ENCODE measurements around the gene OSBPL9. TPM values are rescaled to one million over a fixed set of nuclear protein-coding genes. Genes with fewer than 3 reads are reported as not detected.
A peak's percentile ranks its signal among the peaks of the same experiment; 100 is the strongest.

The OSBPL9 gene
- total and polyA plus RNA-seq, 4 donors: 42.8 to 121 (median 78.8) TPM

GRCh38 chr1:51636191-51636590 lies 19.3 kb downstream of the OSBPL9 start:
- Histone ChIP-seq H3K4me1 (ENCODE audit: control insufficient read depth in 1 of 2, insufficient read depth in 2 of 2, low read length in 2 of 2) (peaks cover 2 to 20% of the 10 kb centered on the region in 2 donors), H3K4me3 (ENCODE audit: low read length in 2 of 2) (no peak overlapping the region), H3K36me3 (ENCODE audit: control insufficient read depth in 1 of 2, insufficient read depth in 2 of 2, low read length in 1 of 2) (no peaks in the 10 kb centered on the region), H3K9me3 (ENCODE audit: control insufficient read depth, low read length) (no peaks in the 10 kb centered on the region), H3K27me3 (ENCODE audit: control insufficient read depth in 1 of 2, insufficient read depth in 2 of 2, low read length in 1 of 2) (no peaks in the 10 kb centered on the region), H3K27ac (ENCODE audit: low read depth in 1 of 2, low read length in 2 of 2) (peak overlapping the region; percentile 57 to 74)
- no peak for DNase-seq
- ATAC-seq (ENCODE audit: low FRiP score): no peak
- intact Hi-C loops (cut with DNase I): no loop called here
- 84 to 92% methylated on average over 2 of the region's 2 CpGs for WGBS, 2 donors

- Histone ChIP-seq H3K36me3 (ENCODE audit: control insufficient read depth in 1 of 2, insufficient read depth in 2 of 2, low read length in 1 of 2) (no peaks in the 10 kb centered on the region), H3K4me1 (ENCODE audit: control insufficient read depth in 1 of 2, insufficient read depth in 2 of 2, low read length in 2 of 2) (peaks cover 2 to 20% of the 10 kb centered on the region in 2 donors), H3K4me3 (ENCODE audit: low read length in 2 of 2) (no peak overlapping the region), H3K9me3 (ENCODE audit: control insufficient read depth, low read length) (no peaks in the 10 kb centered on the region), H3K27me3 (ENCODE audit: control insufficient read depth in 1 of 2, insufficient read depth in 2 of 2, low read length in 1 of 2) (no peaks in the 10 kb centered on the region), H3K27ac (ENCODE audit: low read depth in 1 of 2, low read length in 2 of 2) (peak overlapping the region; percentile 57 to 88)
- peak; percentile 71 for ATAC-seq (ENCODE audit: low FRiP score)
- DNase-seq: peak; percentile 75 to 78
- WGBS, 2 donors: 27 to 28% methylated on average over 6 of the region's 6 CpGs
- intact Hi-C loops (cut with DNase I): no loop called here
Measured at GRCh38 chr1:51636764-51637522, 20.1 kb downstream of the OSBPL9 start.

- intact Hi-C loops (cut with DNase I): no loop called here
- H3K27ac ChIP-seq (ENCODE audit: low read depth in 1 of 2, low read length in 2 of 2): peak overlapping the region in 1 of 2 donors; percentile 12
Measured at GRCh38 chr1:51638350-51638749, 21.5 kb downstream of the OSBPL9 start.

GRCh38 chr1:51639694-51640093 lies 22.8 kb downstream of the OSBPL9 start:
- ATAC-seq (ENCODE audit: low FRiP score) (no peak), DNase-seq (no peak)
- intact Hi-C loops (cut with DNase I): no loop called here
- Histone ChIP-seq H3K27ac (ENCODE audit: low read depth in 1 of 2, low read length in 2 of 2) (no peak overlapping the region), H3K9me3 (ENCODE audit: control insufficient read depth, low read length) (no peaks in the 10 kb centered on the region), H3K36me3 (ENCODE audit: control insufficient read depth in 1 of 2, insufficient read depth in 2 of 2, low read length in 1 of 2) (no peaks in the 10 kb centered on the region), H3K4me3 (ENCODE audit: low read length in 2 of 2) (no peak overlapping the region), H3K4me1 (ENCODE audit: control insufficient read depth in 1 of 2, insufficient read depth in 2 of 2, low read length in 2 of 2) (peaks cover 9 to 17% of the 10 kb centered on the region in 2 donors), H3K27me3 (ENCODE audit: control insufficient read depth in 1 of 2, insufficient read depth in 2 of 2, low read length in 1 of 2) (no peaks in the 10 kb centered on the region)
- WGBS, 2 donors: 86 to 98% methylated on average over 3 of the region's 3 CpGs

More at GRCh38 chr1:51638350-51638749, 21.5 kb downstream of the OSBPL9 start:
- no peak overlapping the region for H3K4me3 ChIP-seq (ENCODE audit: low read length in 2 of 2)
- no peaks in the 10 kb centered on the region for H3K36me3 ChIP-seq (ENCODE audit: control insufficient read depth in 1 of 2, insufficient read depth in 2 of 2, low read length in 1 of 2)
- WGBS, 2 donors: 94 to 97% methylated on average over 3 of the region's 3 CpGs
- H3K9me3 ChIP-seq (ENCODE audit: control insufficient read depth, low read length): no peaks in the 10 kb centered on the region
- no peaks in the 10 kb centered on the region for H3K27me3 ChIP-seq (ENCODE audit: control insufficient read depth in 1 of 2, insufficient read depth in 2 of 2, low read length in 1 of 2)
- ATAC-seq (ENCODE audit: low FRiP score) (no peak), DNase-seq (no peak)
- peaks cover 6 to 20% of the 10 kb centered on the region in 2 donors for H3K4me1 ChIP-seq (ENCODE audit: control insufficient read depth in 1 of 2, insufficient read depth in 2 of 2, low read length in 2 of 2)

- ATAC-seq (ENCODE audit: low FRiP score) (no peak), DNase-seq (no peak)
- no peak overlapping the region for H3K27ac ChIP-seq (ENCODE audit: low read depth in 1 of 2, low read length in 2 of 2)
- H3K9me3 ChIP-seq (ENCODE audit: control insufficient read depth, low read length): no peaks in the 10 kb centered on the region
- H3K27me3 ChIP-seq (ENCODE audit: control insufficient read depth in 1 of 2, insufficient read depth in 2 of 2, low read length in 1 of 2): no peaks in the 10 kb centered on the region
- no peaks in the 10 kb centered on the region for H3K36me3 ChIP-seq (ENCODE audit: control insufficient read depth in 1 of 2, insufficient read depth in 2 of 2, low read length in 1 of 2)
- H3K4me3 ChIP-seq (ENCODE audit: low read length in 2 of 2): no peak overlapping the region
- peaks cover 9 to 13% of the 10 kb centered on the region in 2 donors for H3K4me1 ChIP-seq (ENCODE audit: control insufficient read depth in 1 of 2, insufficient read depth in 2 of 2, low read length in 2 of 2)
- 90 to 91% methylated on average over 2 of the region's 2 CpGs for WGBS, 2 donors
- intact Hi-C loops (cut with DNase I): no loop called here
Measured at GRCh38 chr1:51641096-51641495, 24.2 kb downstream of the OSBPL9 start.

- H3K27me3 ChIP-seq (ENCODE audit: control insufficient read depth in 1 of 2, insufficient read depth in 2 of 2, low read length in 1 of 2): no peaks in the 10 kb centered on the region
- H3K36me3 ChIP-seq (ENCODE audit: control insufficient read depth in 1 of 2, insufficient read depth in 2 of 2, low read length in 1 of 2): no peaks in the 10 kb centered on the region
- peak overlapping the region; percentile 69 to 82 for H3K27ac ChIP-seq (ENCODE audit: low read depth in 1 of 2, low read length in 2 of 2)
- WGBS, 2 donors: 37 to 42% methylated on average over 1 of the region's 1 CpG
- DNase-seq (no peak), ATAC-seq (ENCODE audit: low FRiP score) (peak; percentile 85)
- no peak overlapping the region for H3K4me3 ChIP-seq (ENCODE audit: low read length in 2 of 2)
- H3K4me1 ChIP-seq (ENCODE audit: control insufficient read depth in 1 of 2, insufficient read depth in 2 of 2, low read length in 2 of 2): peaks cover 9 to 13% of the 10 kb centered on the region in 2 donors
- no peaks in the 10 kb centered on the region for H3K9me3 ChIP-seq (ENCODE audit: control insufficient read depth, low read length)
- intact Hi-C loops (cut with DNase I): loop anchor here in 1 of 2 donors (2.0 kb wide), 1 partner anchor 26 kb away; the partner anchor contains the start of gene OSBPL9
Measured at GRCh38 chr1:51642739-51643142, 25.8 kb downstream of the OSBPL9 start.

- H3K9me3 ChIP-seq (ENCODE audit: control insufficient read depth, low read length): no peaks in the 10 kb centered on the region
- DNase-seq (no peak), ATAC-seq (ENCODE audit: low FRiP score) (no peak)
- intact Hi-C loops (cut with DNase I): loop anchor here in 1 of 2 donors (2.0 kb wide), 1 partner anchor 27 kb away; the partner anchor contains the start of gene OSBPL9
- H3K27me3 ChIP-seq (ENCODE audit: control insufficient read depth in 1 of 2, insufficient read depth in 2 of 2, low read length in 1 of 2): no peaks in the 10 kb centered on the region
- peaks cover 8 to 11% of the 10 kb centered on the region in 2 donors for H3K4me1 ChIP-seq (ENCODE audit: control insufficient read depth in 1 of 2, insufficient read depth in 2 of 2, low read length in 2 of 2)
- no peak overlapping the region for H3K4me3 ChIP-seq (ENCODE audit: low read length in 2 of 2)
- 56 to 61% methylated on average over 1 of the region's 1 CpG for WGBS, 2 donors
- peak overlapping the region in 1 of 2 donors; percentile 69 for H3K27ac ChIP-seq (ENCODE audit: low read depth in 1 of 2, low read length in 2 of 2)
- H3K36me3 ChIP-seq (ENCODE audit: control insufficient read depth in 1 of 2, insufficient read depth in 2 of 2, low read length in 1 of 2): no peaks in the 10 kb centered on the region
Measured at GRCh38 chr1:51643362-51643761, 26.5 kb downstream of the OSBPL9 start.

GRCh38 chr1:51644020-51644419 lies 27.1 kb downstream of the OSBPL9 start:
- ATAC-seq (ENCODE audit: low FRiP score): no peak
- H3K9me3 ChIP-seq (ENCODE audit: control insufficient read depth, low read length): no peaks in the 10 kb centered on the region
- DNase-seq: no peak
- H3K4me1 ChIP-seq (ENCODE audit: control insufficient read depth in 1 of 2, insufficient read depth in 2 of 2, low read length in 2 of 2): peaks cover 7 to 10% of the 10 kb centered on the region in 2 donors
- WGBS, 2 donors: 85 to 88% methylated on average over 5 of the region's 5 CpGs
- peak overlapping the region in 1 of 2 donors; percentile 68 for H3K27ac ChIP-seq (ENCODE audit: low read depth in 1 of 2, low read length in 2 of 2)
- no peaks in the 10 kb centered on the region for H3K27me3 ChIP-seq (ENCODE audit: control insufficient read depth in 1 of 2, insufficient read depth in 2 of 2, low read length in 1 of 2)
- H3K4me3 ChIP-seq (ENCODE audit: low read length in 2 of 2): no peak overlapping the region
- H3K36me3 ChIP-seq (ENCODE audit: control insufficient read depth in 1 of 2, insufficient read depth in 2 of 2, low read length in 1 of 2): no peaks in the 10 kb centered on the region
- intact Hi-C loops (cut with DNase I): no loop called here
